Measurements from ENCODE around the gene COL19A1.
"Not testable (repeated sequence)": the region's sequence is repeated elsewhere in the genome, so short reads cannot be mapped to it uniquely, and the experiment has no call there.

The COL19A1 gene

DNA sequence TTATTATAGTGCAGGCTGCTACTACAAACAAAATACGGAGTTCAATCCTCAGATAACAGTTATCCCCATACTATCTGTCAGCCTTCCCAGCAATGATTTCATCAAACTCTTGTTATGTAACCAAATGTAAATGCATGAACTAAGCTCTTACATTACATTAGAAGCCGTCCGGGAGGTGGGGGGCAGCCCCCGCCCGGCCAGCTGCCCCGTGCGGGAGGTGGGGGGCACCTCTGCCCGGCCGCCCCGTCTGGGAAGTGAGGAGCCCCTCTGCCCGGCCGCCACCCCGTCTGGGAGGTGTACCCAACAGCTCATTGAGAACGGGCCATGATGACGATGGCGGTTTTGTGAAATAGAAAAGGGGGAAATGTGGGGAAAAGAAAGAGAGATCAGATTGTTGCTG is 99.6 kb downstream of the COL19A1 start:
- not testable (repeated sequence) for DNase-seq (ENCODE audit: low spot score)

DNA sequence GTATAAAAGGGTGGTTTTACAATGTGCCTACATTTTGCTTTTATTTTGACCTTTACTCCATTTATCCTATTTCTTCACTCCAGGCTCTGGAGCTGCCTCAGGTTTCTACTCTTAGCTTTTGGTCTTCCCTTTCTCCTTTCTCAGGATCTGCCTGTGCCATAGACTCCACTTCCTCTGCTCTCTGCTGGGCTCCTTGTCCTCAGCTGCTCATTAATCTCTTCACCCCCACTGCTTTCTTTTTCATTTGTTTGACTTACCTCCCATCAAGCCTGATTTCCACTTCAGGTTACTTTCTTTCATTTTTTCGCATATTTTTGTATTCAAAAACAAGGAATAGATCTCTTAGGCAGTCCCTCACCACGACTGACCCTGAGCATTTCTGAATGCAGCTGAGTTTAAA is 106.8 kb downstream of the COL19A1 start:
- no peak for DNase-seq (ENCODE audit: low spot score)

DNA sequence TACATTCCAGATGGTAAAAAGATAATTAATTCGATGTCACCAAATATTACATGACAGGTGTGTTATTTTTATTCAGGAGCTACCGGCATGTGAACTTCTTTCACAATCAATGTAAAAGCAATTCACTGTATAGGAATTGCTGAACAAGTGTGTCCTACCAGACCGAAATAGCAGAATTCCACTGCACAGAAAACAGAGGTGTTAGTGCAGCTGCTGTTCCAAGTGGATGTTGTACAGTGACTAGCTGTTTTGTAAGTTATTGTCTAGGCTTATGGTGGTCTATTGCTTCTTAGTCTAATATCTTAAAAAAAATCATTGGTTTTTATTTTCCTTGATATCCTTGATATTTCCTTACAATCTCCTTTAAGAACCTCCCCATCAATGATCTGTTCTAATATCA is 107.4 kb downstream of the COL19A1 start:
- no peak for DNase-seq (ENCODE audit: low spot score)

DNA sequence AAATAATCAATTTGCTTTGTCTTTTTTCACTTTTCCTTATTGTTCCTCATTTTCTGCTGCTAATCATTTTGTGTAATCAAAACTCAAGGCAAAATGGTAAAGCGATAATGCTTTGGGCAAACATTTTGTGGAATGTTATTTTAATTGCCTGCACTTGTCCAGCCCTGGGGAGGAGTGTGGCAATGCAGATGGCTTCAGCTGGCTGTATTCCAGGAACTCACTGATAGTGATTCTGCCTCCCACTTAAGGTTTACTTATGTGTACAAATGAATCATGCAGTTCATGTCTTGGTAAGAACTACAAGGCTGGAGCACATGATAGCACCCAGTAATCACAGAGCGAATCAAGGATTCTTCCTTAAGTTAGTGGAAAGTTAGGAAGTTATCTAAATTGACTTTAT is 107.8 kb downstream of the COL19A1 start:
- DNase-seq (ENCODE audit: low spot score) = no peak

DNA sequence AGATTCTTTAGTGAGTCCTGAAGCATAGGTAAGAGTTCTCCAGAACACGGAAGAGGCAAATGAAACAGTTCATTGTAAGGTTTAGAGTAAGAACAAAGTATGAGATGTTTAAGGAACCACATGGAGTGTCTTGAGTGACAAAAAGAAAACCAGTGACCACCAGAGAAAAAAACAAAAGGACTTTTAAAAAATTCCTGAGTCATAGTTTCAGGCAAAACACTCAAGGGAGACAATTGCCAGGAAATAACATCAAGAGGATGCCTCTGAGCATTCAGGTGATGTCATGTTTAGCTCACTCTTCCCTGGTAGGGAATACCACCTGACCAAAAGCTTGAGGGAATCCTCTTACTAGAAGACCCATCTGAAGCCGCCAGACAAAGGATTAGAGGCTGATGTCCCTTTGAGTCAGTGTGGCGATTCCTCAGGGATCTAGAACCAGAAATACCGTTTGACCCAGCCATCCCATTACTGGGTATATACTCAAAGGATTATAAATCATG is 110.3 kb downstream of the COL19A1 start:
- no peak for DNase-seq (ENCODE audit: low spot score)

DNA sequence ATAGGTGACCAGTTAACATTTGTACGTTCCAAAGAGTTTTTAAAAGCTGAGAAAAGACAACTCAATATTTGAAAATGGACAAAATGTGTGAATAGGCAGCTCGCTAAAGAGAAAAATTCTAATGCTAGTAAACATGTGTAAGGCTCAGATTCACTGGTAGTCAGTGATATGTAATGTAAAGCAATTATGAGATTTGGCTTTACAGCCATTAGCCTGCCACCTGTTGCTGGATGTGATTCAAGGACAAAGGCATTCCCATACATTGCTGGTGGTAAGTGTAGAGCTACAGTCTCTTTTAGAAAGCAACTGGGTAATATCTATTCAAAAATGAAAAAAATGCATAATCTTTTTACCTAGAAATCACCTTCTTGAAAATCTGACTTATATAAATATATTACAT is 114.3 kb downstream of the COL19A1 start:
- no peak for DNase-seq (ENCODE audit: low spot score)

DNA sequence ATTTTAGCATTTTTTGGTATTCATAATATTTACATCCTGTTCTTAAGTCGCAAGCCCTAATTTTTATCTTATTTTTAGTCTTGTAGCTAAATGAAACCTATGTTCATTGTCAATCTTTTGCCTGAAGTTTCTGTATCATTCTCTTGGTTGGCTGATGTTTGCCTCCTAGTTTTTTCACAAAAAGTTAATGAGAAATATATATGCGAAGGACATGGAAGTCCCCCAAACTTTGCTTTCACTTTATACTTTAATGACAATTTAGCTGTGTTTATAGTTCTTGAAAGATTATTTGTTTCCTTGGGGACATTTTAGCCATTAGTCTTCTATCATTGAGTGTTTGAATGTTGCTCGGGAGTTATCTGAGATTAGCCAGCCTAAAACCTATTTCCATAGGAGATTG is 118.2 kb downstream of the COL19A1 start:
- no peak for DNase-seq (ENCODE audit: low spot score)

DNA sequence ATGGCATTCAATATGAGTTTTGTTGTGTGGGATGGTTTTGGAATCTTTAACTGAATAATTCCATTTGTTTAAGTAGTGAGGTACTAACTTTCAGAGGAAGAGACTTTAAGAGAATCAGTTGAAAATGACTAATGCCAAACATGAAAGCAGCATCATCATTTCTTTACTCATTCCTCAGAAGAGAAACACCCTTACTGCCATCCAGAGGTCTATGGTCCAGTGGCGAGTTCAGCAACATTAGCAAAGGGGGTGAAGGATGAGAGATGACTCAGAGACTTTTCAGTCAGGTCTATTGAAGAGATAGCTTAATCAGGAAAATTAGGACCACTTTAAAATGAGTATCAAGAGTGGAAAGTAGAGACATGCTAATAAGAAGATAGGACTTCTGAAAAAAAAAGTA is 118.8 kb downstream of the COL19A1 start:
- DNase-seq (ENCODE audit: low spot score) = no peak

DNA sequence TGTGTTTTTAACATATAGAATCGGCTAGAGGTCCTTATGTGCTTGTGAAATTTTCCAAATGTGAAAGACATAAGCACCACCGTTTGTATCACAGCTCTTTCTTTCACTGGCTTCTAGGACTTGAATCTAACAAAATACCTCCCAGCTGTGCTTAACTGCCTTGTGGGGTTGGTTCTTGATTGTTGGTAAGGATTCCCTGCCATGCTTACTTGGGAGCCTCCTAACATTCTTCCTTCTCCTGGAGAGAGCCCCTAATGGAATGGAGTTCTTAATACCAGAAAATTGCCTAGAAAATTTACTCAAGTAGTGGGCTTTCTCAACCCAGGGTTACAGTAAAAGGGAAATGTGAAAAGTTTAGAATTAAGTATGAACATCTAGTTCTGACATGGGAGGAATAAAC is 121.2 kb downstream of the COL19A1 start:
- no peak for DNase-seq (ENCODE audit: low spot score)

DNA sequence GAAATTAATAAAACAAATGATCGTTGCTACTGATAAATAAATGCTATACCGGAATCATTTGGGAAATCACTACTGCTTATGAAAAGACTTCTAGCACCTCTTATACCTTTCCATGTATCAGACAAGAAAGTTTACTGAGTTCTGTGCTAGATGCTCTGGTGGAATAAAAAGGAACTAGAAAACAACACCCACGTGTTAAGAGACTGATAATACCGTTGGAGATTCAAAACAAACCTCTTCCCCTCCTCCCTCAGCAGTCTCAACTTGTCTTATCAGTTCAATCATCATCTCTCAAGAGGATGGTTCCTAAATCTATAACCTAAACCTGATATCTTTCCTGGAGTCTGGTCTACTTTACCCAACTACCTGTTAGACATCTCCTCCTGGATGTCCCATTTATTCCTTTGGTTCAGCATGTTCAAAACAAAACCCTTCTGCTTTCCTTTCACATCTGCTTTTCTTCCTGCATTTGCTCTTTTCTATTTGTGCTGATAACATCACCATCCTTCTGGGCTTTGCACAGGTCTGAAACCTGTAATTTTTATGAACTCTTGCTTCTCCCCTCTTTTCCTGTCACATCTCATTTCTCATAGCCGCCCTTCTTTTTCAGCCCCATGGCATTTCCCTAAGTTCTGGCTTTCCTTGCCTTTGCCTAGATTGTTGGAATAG is 122.2 kb downstream of the COL19A1 start:
- DNase-seq (ENCODE audit: low spot score) = no peak

DNA sequence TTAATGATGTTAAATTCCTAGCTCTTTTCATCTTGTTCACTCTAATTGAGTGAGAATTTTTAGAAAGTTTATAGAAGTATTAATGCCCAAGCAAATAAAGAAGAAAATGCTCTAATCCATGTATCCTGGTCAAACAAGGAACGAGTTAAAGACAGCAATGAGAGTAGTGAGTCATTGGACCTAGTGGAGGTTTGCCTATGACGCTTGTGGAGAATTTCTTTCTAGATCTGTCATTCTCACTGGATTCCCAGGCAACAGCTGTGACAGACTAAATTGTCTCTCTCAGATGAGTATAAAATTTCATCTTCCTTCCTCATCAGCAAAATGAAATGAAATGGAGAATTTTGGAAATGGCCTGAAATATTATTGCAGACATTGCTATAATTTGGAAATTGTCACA is 127.9 kb downstream of the COL19A1 start:
- no peak for DNase-seq (ENCODE audit: low spot score)

DNA sequence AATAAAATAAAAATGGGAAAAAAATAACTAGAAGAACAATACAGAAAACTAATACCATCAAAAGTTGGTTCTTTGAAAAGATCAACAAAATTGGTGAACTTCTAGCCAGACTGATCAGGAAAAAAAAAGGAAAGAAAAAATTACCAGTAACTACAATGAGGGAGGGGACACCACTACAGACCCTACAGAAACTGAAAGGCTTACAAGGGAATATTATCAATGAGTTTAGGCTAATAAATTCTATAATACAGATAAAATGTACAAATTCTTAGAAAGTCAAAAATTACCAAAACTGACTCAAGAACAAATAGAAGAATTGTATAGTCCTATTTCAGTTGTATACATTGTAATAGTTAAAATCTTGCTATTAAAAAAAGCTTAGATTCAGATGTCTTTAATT is 141.8 kb downstream of the COL19A1 start:
- no peak for DNase-seq (ENCODE audit: low spot score)

DNA sequence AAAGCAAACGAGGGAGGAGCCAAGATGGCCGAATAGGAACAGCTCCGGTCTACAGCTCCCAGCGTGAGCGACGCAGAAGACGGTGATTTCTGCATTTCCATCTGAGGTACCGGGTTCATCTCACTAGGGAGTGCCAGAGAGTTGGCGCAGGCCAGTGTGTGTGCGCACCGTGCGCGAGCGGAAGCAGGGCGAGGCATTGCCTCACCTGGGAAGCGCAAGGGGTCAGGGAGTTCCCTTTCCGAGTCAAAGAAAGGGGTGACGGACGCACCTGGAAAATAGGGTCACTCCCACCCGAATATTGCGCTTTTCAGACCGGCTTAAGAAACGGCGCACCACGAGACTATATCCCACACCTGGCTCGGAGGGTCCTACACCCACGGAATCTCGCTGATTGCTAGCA is 144.0 kb downstream of the COL19A1 start:
- not testable (repeated sequence) for DNase-seq (ENCODE audit: low spot score)

DNA sequence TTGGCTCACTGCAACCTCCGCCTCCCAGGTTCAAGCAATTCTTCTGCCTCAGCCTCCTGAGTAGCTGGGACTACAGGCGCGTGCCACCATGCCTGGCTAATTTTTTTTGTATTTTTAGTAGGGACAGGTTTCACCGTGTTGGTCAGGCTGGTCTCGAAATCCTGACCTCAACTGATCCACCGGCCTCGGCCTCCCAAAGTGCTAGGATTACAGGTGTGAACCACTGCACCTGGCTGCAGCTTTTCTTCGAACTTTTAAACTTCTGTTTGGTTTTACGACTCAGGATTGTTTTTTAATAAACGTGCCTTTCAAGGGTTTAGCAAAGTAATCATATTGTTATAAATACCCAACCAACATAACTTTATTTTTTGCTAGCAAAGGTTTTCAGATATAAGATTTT is 156.8 kb downstream of the COL19A1 start:
- not testable (repeated sequence) for DNase-seq (ENCODE audit: low spot score)

DNA sequence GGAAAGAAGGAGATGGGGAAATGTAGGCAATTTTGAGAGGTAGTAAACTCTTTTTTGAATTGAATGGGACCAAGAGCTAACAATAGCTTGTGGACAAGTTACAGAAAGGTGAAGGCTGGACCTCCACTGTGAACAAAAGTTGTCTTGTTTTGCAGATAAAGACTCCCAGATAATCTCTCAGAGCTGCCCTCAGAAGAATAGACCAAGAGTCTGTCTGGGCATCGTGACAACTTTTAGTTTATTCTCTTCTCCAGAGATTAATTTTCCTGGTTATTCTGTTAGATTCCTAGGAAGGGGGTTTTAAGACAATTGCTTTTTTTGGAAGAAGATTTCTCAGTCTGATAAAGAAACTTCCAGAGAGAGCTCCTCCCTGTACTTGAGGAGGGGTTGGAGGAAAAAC is 161.9 kb downstream of the COL19A1 start:
- DNase-seq (ENCODE audit: low spot score) = no peak

DNA sequence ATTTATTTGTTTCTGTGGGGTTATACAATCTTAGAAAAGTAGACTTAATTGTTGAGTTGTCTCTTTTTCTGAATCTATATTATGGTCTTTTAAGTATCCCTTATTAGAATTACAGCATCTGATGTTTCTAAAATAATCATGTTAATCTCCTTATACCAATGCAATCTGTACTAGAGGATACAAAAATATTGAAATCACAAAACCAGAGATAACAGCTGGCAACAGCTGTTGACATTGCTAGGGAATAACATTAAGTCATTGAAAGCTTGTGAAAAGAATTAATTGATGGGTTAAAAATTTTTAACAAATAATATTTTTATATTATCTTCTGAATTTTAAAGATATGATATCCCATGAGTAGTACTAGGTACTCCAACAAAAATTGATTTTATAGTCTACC is 162.6 kb downstream of the COL19A1 start:
- DNase-seq (ENCODE audit: low spot score) = no peak

DNA sequence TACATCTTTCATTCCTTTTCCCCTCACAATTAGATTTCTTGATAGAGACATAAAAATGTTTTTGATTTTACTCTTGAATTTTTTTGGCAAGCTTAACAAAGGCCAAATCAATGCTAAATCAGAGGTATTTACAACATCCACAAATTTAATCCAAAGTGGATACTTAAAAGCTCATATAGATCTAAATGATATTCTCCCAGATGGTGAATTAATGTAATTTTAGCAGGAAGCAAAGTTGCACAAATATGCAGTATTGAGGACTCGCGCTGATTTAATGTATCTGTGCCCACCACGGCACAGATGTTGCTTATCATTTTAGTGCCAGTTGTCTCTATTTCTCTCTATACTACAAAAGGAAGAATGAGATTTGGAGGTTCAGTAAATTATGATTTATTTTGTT is 167.4 kb downstream of the COL19A1 start:
- no peak for DNase-seq (ENCODE audit: low spot score)

DNA sequence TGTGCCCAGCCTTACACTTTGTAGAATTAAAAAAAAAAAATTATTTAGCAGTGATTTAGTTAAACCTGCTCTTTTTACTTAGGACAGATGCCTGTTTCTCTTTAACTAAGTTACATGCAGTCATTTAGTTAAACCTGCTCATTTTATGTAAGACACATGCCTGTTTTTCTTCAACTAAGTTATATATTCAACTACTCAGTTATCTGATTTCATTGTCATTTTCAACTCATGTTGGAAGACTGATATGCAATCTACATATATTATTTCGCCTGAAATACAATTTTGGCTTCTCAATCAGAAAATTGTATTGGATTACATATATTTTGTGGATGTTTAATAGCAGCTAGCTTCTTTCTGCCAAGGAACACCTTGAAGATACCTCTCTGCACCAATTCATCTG is 171.1 kb downstream of the COL19A1 start:
- no peak for DNase-seq (ENCODE audit: low spot score)

DNA sequence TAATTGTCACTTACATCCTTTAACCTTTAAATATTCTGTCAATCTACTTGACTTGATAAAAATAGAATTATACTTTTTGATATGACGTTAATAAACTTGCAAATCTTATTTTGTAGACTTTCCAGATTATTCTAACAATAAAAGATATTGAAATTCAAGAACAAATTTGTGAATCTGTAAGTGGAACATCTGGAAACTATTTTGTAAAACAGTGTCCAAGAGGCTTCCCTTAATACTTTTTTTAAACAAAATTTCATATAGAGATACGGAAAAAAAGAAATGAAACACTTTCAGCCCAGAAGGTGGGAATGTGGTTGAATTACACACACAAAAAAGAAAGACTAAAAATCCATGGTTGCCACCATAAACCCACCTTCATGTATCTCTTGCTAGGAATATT is 174.4 kb downstream of the COL19A1 start:
- no peak for DNase-seq (ENCODE audit: low spot score)

DNA sequence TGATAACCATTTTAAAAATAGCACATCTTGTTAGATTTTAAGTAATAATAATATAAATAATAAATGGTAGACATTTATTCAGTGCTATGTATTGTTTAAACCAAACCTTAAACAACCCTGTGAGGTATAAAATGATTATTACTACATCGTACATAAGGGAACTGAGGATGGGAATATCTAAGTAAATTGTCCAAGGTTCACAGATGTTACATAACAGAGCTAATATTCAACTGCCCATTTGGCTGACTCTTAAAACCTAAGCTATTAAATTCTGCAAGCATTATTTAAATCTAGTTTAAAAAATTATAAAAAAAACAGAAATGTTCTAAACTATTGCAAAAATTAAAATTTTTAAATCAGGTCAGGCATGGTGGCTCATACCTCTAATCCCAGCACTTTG is 175.1 kb downstream of the COL19A1 start:
- DNase-seq (ENCODE audit: low spot score) = no peak

DNA sequence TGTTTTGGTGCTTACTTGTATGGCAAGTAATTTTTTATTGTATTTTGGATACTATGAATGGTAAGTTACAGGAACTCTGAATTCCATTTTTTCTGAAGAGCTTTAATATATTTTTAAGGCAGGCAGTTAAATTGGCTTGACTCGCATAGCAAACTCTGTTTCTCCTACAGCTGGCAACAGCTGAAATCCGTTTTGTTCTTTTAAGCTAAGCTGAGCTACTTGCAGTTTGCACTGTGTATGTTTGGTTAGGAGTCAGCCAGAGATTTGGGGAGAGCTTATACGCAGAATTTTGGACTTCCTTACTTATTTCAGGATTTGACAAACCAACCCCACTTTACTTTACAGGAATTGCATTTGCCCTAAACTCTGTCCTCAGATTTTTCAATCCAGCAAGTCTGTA is 179.1 kb downstream of the COL19A1 start:
- DNase-seq (ENCODE audit: low spot score) = no peak

DNA sequence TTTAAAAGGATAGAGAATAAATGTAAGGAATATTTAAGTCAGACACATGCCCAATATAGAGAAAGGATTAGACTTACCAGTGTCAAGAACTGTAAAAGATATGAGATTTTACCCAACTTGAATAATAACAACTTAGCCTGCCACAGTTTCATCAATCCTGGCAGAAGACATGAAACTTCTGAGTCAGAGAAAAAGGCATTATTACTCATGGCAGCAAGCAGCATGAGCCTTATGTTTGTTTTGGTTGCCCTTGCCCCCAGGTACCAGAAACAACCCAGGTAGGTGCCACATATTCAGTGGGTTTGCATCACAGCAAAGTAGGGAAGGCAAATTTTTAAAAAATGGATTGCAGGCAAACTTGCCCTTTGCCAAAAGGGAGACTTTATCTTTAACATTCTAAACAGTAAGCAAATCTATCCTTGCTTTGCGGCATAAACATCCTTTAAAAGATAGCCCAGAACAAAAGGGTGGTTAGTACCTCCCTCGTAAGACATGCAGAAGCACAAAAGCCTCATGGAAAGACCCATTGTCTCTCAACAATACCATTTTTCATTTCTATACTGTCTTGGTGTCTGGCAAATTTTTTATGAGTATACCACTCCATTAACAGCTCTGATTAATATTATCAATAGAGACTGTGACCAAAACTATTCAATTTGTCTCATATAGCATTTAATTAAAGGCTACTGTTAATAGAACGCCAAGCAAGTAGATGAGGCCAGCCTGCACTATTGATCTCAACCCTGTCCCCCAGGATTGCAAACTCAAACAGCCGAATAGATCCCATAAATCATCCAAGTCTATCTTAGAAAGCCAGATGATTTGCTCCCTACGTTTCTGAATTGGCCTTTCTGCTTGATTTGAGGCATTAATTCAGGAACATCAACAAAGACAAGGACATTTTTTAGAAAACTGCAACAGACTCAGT is 185.1 kb downstream of the COL19A1 start:
- DNase-seq (ENCODE audit: low spot score) = no peak

DNA sequence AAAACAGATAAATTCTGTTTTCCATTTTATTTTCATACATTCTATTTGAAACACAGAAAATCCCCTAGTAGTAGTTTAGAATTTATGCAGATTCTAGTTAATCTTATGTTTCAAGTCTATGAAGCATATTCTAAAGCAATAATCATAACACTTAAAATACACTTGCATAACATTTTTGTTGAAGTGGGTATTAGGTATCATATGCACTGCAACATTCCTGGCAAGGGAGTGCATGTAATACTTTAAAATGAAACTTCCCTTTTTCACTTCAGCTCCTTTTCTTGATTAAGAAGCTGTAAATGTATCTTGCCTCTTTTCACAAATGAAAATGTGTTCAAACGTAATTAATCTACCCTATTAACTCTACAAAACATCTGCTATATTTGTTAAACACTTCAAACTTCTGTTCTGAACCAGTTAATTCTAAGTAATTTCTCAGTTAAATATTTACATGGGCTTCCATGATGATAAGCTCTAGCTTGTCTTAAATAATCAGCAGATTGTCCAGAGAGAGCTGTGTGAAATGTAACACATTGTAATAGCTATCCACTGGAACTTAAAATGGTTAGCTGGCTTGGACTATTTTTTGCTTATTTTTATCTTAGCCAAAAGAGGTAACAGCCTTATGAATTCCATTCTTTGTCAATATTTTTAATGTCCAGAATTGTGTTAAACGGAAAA is 192.8 kb downstream of the COL19A1 start:
- DNase-seq (ENCODE audit: low spot score) = no peak

Data from LoVo (cell line).